Muscle layer of duodenum (tissue), 2 donors: ENCODE data around the gene GAB2.
"Not testable (repeated sequence)": the region's sequence is repeated elsewhere in the genome, so short reads cannot be mapped to it uniquely, and the experiment has no call there.

Experiments used
- H3K27ac ChIP-seq: one replicate; pipeline ENCODE4 v1.7.0; 2013; ENCODE audit warnings: mild to moderate bottlenecking, low read length
- H3K27me3 ChIP-seq: one replicate; pipeline ENCODE4 v1.7.0; 2013; ENCODE audit warnings: low read depth, mild to moderate bottlenecking, control low read depth, low read length
- H3K36me3 ChIP-seq, 2 donors: one replicate each; pipeline ENCODE4 v1.7.0; 2013; ENCODE audit warnings: low read length in 2 of 2, control low read depth in 1 of 2, mild to moderate bottlenecking in 1 of 2; ENCODE audit not compliant: insufficient read depth in 2 of 2, control insufficient read depth in 1 of 2
- H3K4me1 ChIP-seq, 2 donors: one replicate each; pipeline ENCODE4 v1.7.0; 2013; ENCODE audit warnings: low read length in 2 of 2, mild to moderate bottlenecking in 2 of 2, control low read depth in 1 of 2, moderate library complexity in 1 of 2; ENCODE audit not compliant: insufficient read depth in 2 of 2, control insufficient read depth in 1 of 2
- H3K4me3 ChIP-seq, 2 donors: one replicate each; pipeline ENCODE4 v1.7.0; 2013; ENCODE audit warnings: low read length in 2 of 2, low read depth in 1 of 2, mild to moderate bottlenecking in 1 of 2
- H3K9me3 ChIP-seq, 2 donors: one replicate each; pipeline ENCODE4 v1.7.0; 2013; ENCODE audit warnings: low read length in 2 of 2, control low read depth in 1 of 2, mild to moderate bottlenecking in 1 of 2; ENCODE audit not compliant: control insufficient read depth in 1 of 2
- donor health status: healthy.

The GAB2 gene, protein sequence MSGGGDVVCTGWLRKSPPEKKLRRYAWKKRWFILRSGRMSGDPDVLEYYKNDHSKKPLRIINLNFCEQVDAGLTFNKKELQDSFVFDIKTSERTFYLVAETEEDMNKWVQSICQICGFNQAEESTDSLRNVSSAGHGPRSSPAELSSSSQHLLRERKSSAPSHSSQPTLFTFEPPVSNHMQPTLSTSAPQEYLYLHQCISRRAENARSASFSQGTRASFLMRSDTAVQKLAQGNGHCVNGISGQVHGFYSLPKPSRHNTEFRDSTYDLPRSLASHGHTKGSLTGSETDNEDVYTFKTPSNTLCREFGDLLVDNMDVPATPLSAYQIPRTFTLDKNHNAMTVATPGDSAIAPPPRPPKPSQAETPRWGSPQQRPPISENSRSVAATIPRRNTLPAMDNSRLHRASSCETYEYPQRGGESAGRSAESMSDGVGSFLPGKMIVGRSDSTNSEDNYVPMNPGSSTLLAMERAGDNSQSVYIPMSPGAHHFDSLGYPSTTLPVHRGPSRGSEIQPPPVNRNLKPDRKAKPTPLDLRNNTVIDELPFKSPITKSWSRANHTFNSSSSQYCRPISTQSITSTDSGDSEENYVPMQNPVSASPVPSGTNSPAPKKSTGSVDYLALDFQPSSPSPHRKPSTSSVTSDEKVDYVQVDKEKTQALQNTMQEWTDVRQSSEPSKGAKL

DNA sequence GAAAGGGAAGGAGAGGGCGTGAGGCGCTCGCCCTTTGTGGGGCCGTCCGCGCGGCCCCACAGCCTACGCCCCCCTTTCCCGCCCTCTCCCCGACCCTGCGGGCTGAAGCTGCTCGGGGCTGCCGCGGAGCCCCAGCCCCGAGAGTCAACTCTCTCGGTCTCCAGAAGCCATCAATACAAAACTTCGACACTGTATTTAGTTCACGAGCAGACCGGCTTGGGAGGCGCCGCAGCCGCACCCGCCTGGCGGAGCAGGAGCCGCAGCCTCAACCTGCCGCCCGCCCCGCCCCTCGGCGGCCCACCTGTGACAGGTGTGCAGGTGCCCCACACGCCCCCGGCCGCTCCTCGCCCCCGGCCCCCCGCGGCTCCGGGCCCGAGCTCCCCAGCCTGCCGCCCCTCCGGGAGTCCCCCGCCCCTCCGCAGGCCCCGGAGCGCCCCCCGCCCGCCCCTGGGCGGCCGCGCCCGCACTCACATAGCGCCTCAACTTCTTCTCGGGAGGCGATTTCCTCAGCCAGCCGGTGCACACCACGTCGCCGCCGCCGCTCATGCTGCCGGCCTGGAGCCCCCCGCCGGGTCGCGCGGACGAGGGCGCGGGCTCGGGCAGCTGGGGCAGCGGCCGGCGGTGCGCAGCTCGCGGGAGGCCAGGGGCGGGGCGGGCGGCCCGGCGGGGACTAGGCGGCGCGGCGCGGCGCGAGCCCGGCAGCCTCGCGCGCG lies at the start of gene GAB2:
Gene GAB2 (minus strand): TSS at position 646 of the 713 bp plus-strand sequence. CDS start 100 bp downstream, at position 546.
- Histone ChIP-seq H3K4me3 (peak within 1 kb of the TSS; percentile 77 to 86), H3K36me3 (peaks cover 0 to 2% of the 10 kb centered on the region in 2 donors), H3K27me3 (no peaks in the 10 kb centered on the region), H3K9me3 (no peaks in the 10 kb centered on the region), H3K4me1 (peaks cover 16 to 29% of the 10 kb centered on the region in 2 donors), H3K27ac (peak within 1 kb of the TSS; percentile 97)

DNA sequence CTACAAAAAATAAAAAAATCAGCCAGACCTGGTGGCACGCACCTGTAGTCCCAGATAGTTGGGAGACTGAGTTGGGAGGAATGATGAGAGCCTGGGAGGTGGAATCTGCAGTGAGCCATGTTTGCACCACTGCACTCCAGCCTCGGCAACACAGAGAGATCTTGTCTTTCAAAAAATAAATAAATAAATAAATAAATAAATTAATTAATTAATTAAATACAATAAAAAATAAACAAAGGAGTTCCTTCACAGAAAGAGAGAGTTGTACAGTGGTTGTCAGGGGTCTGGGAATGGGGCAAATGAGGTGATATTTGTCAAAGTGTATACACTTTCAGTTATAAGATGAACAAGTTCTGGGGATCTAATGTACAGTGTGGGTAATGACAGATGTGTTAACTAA lies 49.8 kb upstream of the GAB2 start:
- H3K4me3 ChIP-seq: no peak overlapping the region

DNA sequence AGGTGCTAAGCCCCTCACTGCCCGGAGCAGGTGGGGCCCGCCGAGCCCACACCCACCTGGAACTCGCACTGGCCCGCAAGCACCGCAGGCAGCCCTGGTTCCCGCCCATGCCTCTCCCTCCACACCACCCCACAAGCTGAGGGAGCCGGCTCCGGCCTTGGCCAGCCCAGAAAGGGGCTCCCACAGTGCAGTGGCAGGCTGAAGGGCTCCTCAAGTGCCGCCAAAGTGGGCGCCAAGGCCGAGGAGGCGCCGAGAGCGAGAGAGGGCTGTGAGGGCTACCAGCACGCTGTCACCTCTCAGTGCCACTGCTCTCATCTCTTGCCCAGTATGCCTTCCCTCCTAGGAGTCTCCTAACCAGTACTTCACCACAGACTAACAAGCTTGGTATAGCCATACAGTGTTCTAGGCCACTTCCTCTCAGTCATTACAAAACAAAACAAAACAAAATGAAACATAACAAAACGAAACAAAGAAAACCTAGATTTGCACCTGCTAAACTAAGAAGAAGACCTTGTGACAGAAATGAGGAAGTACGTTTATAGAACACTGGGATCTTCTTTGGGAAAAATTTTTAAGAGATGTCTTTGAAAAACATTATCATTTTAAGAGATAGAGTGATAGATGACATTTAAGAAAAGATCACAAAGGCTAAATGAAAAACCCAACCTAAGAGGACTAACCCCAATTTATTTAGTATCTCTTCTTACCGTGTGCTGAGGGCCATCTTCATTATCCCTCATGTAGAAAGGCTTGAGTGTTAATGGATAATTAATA lies 47.7 kb upstream of the GAB2 start:
- Histone ChIP-seq H3K27ac (peak overlapping the region; percentile 14), H3K4me3 (no peak overlapping the region), H3K4me1 (no peaks in the 10 kb centered on the region), H3K27me3 (no peaks in the 10 kb centered on the region), H3K36me3 (peaks cover 4 to 13% of the 10 kb centered on the region in 2 donors), H3K9me3 (no peaks in the 10 kb centered on the region)

More for the DNA sequence above, 49.8 kb upstream of the GAB2 start:
- Histone ChIP-seq H3K36me3 (peaks cover 4 to 5% of the 10 kb centered on the region in 2 donors), H3K27ac (no peak overlapping the region), H3K9me3 (no peaks in the 10 kb centered on the region), H3K27me3 (no peaks in the 10 kb centered on the region), H3K4me1 (no peaks in the 10 kb centered on the region)

DNA sequence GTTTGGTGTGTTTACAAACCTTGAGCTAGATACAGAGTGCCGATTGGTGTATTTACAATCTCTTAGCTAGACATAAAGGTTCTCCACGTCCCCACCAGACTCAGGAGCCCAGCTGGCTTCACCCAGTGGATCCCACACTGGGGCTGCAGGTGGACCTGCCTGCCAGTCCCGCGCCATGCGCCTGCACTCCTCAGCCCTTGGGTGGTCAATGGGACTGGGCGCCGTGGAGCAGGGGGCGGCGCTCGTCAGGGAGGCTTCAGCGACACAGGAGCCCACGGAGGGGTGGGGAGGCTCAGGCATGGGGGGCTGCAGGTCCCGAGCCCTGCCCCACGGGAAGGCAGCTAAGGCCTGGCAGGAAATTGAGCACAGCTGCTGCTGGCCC lies 47.2 kb upstream of the GAB2 start:
- H3K27me3 ChIP-seq, H3K9me3 ChIP-seq, H3K4me3 ChIP-seq, H3K27ac ChIP-seq, H3K4me1 ChIP-seq: not testable (repeated sequence)
- peaks cover 4 to 13% of the 10 kb centered on the region in 2 donors for H3K36me3 ChIP-seq

DNA sequence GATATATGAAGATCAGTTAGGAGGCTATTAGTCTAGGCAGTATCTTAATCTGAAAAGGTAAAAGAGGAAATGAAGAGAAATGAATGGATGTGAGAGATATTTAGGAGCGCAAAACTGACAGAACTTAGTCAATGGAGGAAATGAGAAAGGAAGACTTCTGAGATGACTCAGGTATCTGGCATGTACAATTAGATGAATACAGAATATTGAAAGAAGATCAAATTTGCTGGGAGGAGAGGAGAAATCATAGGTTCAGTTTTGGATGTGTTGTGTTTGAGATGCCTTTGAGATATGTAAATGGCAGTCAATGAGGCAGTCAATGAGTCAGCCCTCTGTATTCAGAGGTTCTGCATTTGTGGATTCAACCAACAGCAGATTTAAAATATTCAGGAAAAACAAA lies 42.9 kb upstream of the GAB2 start:
- no peaks in the 10 kb centered on the region for H3K4me1 ChIP-seq
- H3K27ac ChIP-seq: no peak overlapping the region
- H3K36me3 ChIP-seq: peaks cover under 1 to 12% of the 10 kb centered on the region in 2 donors

DNA sequence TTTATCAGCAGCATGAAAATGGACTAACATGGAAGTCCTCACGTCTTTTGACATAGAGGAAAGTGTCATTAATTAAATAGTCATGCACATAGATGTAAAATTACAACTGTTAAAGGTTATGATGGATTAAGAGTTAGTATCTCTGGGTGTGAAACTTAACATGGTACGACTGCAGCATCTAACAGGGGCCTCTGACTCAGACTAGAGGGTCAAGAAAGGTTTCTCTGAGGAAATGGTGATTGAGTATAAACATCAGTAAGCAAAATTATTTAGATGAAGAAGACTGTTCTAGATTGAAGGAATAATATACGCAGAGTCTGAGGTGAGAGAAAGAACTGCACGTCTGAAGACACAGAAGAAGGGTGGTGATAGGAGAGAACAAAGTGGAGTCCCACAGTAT lies 42.1 kb upstream of the GAB2 start:
- no peak overlapping the region for H3K4me3 ChIP-seq
- H3K36me3 ChIP-seq: peaks cover 0 to 8% of the 10 kb centered on the region in 2 donors
- no peaks in the 10 kb centered on the region for H3K27me3 ChIP-seq
- no peaks in the 10 kb centered on the region for H3K9me3 ChIP-seq
- H3K4me1 ChIP-seq: no peaks in the 10 kb centered on the region
- no peak overlapping the region for H3K27ac ChIP-seq

More for the DNA sequence above, 42.9 kb upstream of the GAB2 start:
- Histone ChIP-seq H3K4me3 (no peak overlapping the region), H3K27me3 (no peaks in the 10 kb centered on the region), H3K9me3 (no peaks in the 10 kb centered on the region)

DNA sequence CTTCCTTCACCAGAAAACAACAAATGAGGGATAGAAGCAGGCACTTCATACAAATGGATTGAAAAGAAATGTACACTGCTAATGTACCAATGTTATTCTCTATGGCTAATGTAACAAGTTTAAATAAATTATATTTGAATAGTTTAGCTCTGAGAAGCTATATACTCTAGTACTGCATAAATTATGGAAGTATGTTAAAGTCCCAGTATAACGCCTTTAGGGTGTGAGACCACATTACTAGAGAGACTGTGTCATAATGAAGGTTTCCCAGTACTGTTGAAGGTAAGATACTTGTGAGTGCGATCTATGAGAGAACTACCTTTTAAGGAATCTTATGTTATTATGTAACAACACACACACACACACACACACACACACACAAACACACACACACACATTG lies 39.8 kb upstream of the GAB2 start:
- Histone ChIP-seq H3K4me1 (no peaks in the 10 kb centered on the region), H3K9me3 (no peaks in the 10 kb centered on the region), H3K27me3 (no peaks in the 10 kb centered on the region), H3K36me3 (peaks cover 0 to 8% of the 10 kb centered on the region in 2 donors), H3K4me3 (no peak overlapping the region), H3K27ac (no peak overlapping the region)

DNA sequence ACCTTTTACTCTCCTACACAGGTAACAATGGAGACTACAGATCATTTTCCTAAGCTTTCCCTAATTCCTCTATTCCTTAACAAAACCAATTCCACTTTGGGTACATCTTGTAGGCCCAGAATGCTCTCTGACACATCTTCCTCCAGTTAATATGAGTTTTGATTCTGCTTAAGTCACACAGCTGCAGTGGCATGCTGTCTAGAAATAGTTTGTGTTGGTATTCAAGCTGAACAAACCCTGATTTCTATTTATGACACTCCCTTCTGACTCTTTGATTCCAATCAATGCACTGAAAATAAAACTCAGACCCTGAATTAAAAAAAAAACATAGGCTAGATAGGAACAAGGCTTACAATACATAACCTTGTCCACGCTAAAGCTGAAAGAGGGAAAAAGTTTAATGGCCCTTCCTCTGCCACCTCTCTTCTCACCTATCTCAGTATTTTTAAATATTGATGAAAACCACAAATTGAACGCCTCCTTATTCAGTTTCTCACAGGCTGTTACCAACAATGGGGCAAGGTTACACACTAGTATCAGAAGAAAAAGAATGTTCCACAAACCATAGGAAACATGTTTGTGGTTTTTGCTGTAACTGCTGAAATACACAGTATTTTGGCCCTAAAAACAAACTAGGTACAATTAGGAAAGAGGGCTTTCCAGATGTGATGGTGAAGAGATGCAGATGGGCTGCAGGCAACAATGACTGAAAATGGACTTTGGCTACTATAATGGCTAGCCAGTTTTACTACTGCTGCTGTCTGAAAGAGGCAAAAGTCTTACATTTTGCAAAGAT lies 35.7 kb upstream of the GAB2 start:
- H3K4me3 ChIP-seq: no peak overlapping the region
- H3K27ac ChIP-seq: no peak overlapping the region
- no peaks in the 10 kb centered on the region for H3K4me1 ChIP-seq
- no peaks in the 10 kb centered on the region for H3K9me3 ChIP-seq
- H3K36me3 ChIP-seq: no peaks in the 10 kb centered on the region
- no peaks in the 10 kb centered on the region for H3K27me3 ChIP-seq

DNA sequence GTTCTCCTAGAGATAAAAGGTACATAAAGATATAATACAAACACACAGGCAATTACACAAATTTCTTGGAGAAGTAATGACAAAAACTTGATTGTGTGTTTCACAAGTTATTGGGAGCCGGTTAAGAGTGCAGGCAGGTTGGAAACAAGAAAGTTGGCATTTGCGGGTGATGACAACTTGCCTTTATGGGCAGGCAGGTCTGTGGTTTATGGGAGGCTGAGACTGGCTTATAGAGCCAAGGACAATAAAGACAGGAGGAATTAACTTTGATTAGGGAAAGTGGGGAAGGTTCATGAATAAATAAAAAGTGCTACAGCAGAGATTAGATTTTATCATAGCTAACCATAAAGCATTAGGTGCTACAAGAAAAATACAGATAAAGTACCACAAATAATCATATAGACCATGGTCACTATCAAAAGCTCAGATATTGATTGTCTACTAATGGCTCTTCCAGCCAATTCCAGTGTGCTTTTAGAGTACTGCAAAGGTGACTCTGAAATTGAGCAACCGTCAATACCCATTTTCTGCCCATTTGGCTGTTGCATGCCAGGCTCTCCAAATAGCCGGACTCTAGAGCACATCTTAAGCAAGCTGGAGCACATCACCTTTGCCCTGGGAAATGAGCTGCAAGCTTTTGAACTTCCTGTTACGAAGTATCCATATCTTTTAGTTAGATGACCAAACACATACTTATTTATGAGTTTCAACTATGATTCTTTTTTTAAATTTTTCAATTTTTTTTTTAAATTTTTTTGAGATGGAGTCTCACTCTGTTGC lies 33.9 kb upstream of the GAB2 start:
- Histone ChIP-seq H3K27me3 (no peaks in the 10 kb centered on the region), H3K4me1 (no peaks in the 10 kb centered on the region)

DNA sequence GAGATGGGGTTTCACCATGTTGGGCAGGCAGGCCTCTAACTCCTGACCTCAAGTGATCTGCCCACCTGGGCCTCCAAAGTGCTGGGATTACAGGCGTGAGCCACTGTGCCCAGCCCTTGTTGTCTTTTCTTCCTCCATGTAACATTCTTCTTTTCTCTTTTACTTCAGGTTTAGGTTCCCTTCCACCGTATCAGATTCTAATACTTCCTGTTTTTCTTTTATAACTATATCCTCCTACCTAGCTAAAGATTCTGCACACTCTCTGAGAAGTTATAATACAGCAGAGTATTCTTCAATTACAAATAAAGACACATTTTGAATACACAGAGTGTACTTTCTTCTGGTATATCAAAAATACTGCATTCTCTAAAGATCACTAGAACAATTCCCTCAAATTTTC lies 33.2 kb upstream of the GAB2 start:
- Histone ChIP-seq H3K27me3 (no peaks in the 10 kb centered on the region), H3K36me3 (no peaks in the 10 kb centered on the region), H3K27ac (no peak overlapping the region), H3K4me3 (no peak overlapping the region), H3K9me3 (no peaks in the 10 kb centered on the region), H3K4me1 (no peaks in the 10 kb centered on the region)

More for the DNA sequence above, 33.9 kb upstream of the GAB2 start:
- H3K36me3 ChIP-seq: no peaks in the 10 kb centered on the region
- H3K4me3 ChIP-seq: no peak overlapping the region
- no peak overlapping the region for H3K27ac ChIP-seq
- no peaks in the 10 kb centered on the region for H3K9me3 ChIP-seq
